Measurements from ENCODE around the gene UNCX. TPM values are rescaled to one million over a fixed set of nuclear protein-coding genes. Genes with fewer than 3 reads are reported as not detected.

Gene UNCX
- total RNA-seq, 1 donor from 2014 or later: not detected

DNA sequence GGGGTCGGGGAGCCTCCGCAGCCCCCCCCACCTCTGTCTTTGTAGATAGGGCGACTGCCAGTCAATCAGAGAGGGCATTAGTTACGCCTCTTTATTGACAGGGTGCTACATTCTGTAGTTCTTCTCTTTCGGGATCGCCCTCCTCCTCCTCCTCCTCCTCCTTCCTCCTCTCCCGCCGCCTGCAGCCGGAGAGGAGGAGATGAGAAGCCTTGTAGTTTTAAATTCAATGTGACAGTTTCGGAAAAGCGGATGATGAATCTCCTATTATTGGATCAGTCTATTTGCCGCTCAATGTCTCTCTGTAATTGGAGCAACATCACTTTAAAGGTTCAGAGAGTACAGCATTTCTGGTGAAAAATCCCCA, 587 bp upstream of the UNCX start:
- Mint-ChIP-seq H3K27ac (ENCODE audit: unreplicated experiment) (peak overlapping the region; percentile 31), H3K4me3 (ENCODE audit: unreplicated experiment) (no peak overlapping the region)

DNA sequence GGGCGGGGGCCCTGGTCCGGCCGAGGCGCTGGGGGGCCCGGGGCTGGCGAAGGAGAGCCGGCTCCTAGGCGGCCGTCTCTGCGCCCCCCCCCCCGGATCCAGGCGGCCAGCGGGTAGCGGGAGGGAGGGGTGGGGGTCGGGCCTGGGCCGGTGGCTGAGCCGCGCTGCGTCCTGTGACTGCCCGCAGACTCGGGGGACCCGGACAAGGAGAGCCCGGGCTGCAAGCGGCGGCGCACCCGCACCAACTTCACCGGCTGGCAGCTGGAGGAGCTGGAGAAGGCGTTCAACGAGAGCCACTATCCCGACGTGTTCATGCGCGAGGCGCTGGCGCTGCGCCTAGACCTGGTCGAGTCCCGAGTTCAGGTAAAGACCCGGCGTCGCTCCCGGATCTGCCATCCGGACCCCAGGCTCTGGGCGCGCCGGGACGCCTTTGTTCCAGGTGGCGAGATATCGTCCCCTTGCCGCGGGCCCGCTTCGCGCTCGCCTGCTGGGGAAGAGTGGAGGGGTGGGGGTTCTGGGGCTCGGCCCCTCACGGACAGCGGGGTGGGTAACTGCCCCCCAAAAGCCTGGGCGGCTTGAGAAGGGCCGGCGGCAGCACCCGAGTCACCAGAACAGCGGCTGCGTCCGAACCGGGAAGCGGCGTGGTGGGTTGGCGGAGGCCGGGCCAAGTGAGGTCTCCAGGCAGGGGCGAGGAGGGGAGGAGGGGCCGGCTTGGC, 819 bp downstream of the UNCX start:
- H3K4me1 Mint-ChIP-seq (ENCODE audit: unreplicated experiment): peaks cover 11% of the 10 kb centered on the region
- H3K36me3 Mint-ChIP-seq (ENCODE audit: unreplicated experiment): peaks cover 12% of the 10 kb centered on the region
- no peak for DNase-seq (ENCODE audit: extremely low spot score, unreplicated experiment)
- H3K27me3 Mint-ChIP-seq (ENCODE audit: unreplicated experiment): peaks cover 49% of the 10 kb centered on the region
- H3K27ac Mint-ChIP-seq (ENCODE audit: unreplicated experiment): no peak overlapping the region
- no peaks in the 10 kb centered on the region for H3K9me3 Mint-ChIP-seq (ENCODE audit: unreplicated experiment)
- TF ChIP-seq, protein P1, sequence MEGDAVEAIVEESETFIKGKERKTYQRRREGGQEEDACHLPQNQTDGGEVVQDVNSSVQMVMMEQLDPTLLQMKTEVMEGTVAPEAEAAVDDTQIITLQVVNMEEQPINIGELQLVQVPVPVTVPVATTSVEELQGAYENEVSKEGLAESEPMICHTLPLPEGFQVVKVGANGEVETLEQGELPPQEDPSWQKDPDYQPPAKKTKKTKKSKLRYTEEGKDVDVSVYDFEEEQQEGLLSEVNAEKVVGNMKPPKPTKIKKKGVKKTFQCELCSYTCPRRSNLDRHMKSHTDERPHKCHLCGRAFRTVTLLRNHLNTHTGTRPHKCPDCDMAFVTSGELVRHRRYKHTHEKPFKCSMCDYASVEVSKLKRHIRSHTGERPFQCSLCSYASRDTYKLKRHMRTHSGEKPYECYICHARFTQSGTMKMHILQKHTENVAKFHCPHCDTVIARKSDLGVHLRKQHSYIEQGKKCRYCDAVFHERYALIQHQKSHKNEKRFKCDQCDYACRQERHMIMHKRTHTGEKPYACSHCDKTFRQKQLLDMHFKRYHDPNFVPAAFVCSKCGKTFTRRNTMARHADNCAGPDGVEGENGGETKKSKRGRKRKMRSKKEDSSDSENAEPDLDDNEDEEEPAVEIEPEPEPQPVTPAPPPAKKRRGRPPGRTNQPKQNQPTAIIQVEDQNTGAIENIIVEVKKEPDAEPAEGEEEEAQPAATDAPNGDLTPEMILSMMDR (IDR thresholded peaks at IDR 0.05): no peak
- H3K4me3 Mint-ChIP-seq (ENCODE audit: unreplicated experiment): no peak overlapping the region

More for the DNA sequence above, 587 bp upstream of the UNCX start:
- peaks cover 54% of the 10 kb centered on the region for H3K27me3 Mint-ChIP-seq (ENCODE audit: unreplicated experiment)
- peaks cover 12% of the 10 kb centered on the region for H3K36me3 Mint-ChIP-seq (ENCODE audit: unreplicated experiment)
- TF ChIP-seq, protein P1 (IDR thresholded peaks at IDR 0.05): no peak
- DNase-seq (ENCODE audit: extremely low spot score, unreplicated experiment): no peak
- peaks cover 11% of the 10 kb centered on the region for H3K4me1 Mint-ChIP-seq (ENCODE audit: unreplicated experiment)
- H3K9me3 Mint-ChIP-seq (ENCODE audit: unreplicated experiment): no peaks in the 10 kb centered on the region

DNA sequence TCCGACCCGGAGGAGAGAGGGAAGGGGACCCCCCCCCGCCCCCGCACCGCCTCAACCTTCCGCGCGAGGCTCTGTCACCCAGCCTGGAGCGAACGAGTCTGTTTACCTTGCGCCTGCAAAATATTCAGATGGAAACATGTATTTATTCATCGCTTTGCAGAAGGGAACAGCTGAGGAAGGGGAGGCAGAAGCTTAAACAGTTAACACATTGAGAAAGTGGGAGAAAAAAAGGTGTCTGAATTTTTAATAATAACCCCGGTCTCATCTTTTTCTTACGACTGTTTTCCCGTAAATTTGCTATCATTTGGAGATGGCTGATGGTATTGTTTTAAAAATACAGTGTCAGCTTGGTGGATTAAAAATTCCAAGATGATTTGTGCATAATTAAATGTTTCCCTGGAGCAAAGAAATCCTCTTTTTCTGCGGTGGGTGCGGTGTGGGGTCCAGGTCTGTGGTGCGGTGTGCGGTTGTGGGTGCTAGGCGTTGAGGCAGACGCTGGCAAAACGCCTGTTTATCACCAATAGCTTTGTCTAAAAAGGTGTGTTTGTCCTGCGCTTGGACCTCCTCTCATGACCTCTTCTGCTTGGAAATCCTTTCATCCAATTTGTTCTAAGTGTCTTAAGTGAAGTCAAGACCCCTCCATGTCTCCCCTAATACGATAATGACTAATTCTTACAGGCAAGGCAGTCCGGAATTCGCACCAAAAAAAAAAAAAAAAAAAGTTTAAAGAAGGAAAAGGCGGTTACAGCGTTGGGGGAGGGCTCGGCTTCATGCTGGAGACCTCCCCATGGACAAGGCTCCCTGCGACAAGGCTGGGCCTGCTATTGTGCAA, 1.6 kb downstream of the UNCX start:
- Mint-ChIP-seq H3K4me1 (ENCODE audit: unreplicated experiment) (peaks cover 11% of the 10 kb centered on the region), H3K27me3 (ENCODE audit: unreplicated experiment) (peaks cover 47% of the 10 kb centered on the region), H3K4me3 (ENCODE audit: unreplicated experiment) (no peak overlapping the region), H3K9me3 (ENCODE audit: unreplicated experiment) (no peaks in the 10 kb centered on the region), H3K36me3 (ENCODE audit: unreplicated experiment) (peaks cover 12% of the 10 kb centered on the region), H3K27ac (ENCODE audit: unreplicated experiment) (no peak overlapping the region)
- DNase-seq (ENCODE audit: extremely low spot score, unreplicated experiment): no peak
- TF ChIP-seq, protein P1 (IDR thresholded peaks at IDR 0.05): no peak

DNA sequence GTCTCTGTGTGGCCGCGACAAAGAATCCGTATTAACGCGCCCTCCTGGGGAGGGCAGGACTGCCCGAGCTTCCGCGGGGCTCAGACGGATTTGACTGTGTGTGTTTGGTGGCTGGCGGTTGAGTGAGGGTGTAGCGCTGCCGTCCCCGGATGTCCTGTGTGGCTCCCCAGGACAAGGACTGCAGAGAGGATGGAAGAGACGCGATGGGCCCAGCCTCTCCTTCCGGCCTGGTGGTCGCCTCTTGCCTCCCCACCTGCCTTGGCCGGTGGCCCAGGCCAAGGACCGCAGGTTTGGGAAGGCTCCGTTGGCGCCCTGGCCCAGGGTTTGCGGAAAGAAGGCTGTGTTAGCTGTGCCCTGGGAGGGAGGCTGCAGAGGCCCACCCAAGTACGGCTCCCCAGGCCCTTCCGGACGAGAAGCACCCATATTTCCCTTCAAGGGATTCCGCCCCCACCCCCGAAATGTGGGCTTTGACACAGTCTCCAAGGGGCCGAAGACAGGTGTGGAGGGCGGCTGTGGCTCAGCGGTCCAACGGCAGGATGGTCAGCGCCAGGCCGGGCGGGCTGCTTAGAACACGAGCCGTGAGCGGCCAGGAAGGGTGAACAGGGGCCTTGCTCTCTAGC, 2.3 kb downstream of the UNCX start:
- Mint-ChIP-seq H3K27ac (ENCODE audit: unreplicated experiment) (no peak overlapping the region), H3K9me3 (ENCODE audit: unreplicated experiment) (no peaks in the 10 kb centered on the region), H3K36me3 (ENCODE audit: unreplicated experiment) (peaks cover 12% of the 10 kb centered on the region), H3K4me3 (ENCODE audit: unreplicated experiment) (no peak overlapping the region), H3K27me3 (ENCODE audit: unreplicated experiment) (peaks cover 54% of the 10 kb centered on the region), H3K4me1 (ENCODE audit: unreplicated experiment) (peaks cover 11% of the 10 kb centered on the region)
- TF ChIP-seq, protein P1 (IDR thresholded peaks at IDR 0.05): no peak
- no peak for DNase-seq (ENCODE audit: extremely low spot score, unreplicated experiment)

Data from osteocyte (in vitro differentiated cells).